GM21423 (cell line): ENCODE measurements around the gene RHCE.
"Not testable (repeated sequence)": the region's sequence is repeated elsewhere in the genome, so short reads cannot be mapped to it uniquely, and the experiment has no call there.

Source experiments
- ATAC-seq: cut with Tn5 transposase; IDR thresholded peaks from one replicate; pipeline ENCODE4 v1.9.1; 2021; ENCODE audit warnings: mild to moderate bottlenecking, moderate library complexity; ENCODE audit not compliant: unreplicated experiment

RHCE gene

GRCh38 chr1:25402947-25403803 is 17.4 kb downstream of the RHCE start:
- ATAC-seq, result not testable (repeated sequence)

- ATAC-seq, result not testable (repeated sequence)
Observed at GRCh38 chr1:25398079-25398478, 22.5 kb downstream of the RHCE start.

GRCh38 chr1:25397549-25397948 is 23.1 kb downstream of the RHCE start:
- ATAC-seq, result not testable (repeated sequence)

GRCh38 chr1:25392841-25393240 is 27.8 kb downstream of the RHCE start:
- no peak for ATAC-seq

- not testable (repeated sequence) for ATAC-seq
Observed at GRCh38 chr1:25389721-25390120, 30.9 kb downstream of the RHCE start.

GRCh38 chr1:25388691-25389090 is 31.9 kb downstream of the RHCE start:
- ATAC-seq, result not testable (repeated sequence)

GRCh38 chr1:25387096-25387495 is 33.5 kb downstream of the RHCE start:
- not testable (repeated sequence) for ATAC-seq

- not testable (repeated sequence) for ATAC-seq
Observed at GRCh38 chr1:25383875-25384274, 36.8 kb downstream of the RHCE start.

- ATAC-seq, result not testable (repeated sequence)
Observed at GRCh38 chr1:25383090-25383489, 37.5 kb downstream of the RHCE start.

- ATAC-seq, result not testable (repeated sequence)
Observed at GRCh38 chr1:25382543-25382942, 38.1 kb downstream of the RHCE start.

- not testable (repeated sequence) for ATAC-seq
Observed at GRCh38 chr1:25378367-25378766, 42.3 kb downstream of the RHCE start.

- not testable (repeated sequence) for ATAC-seq
Observed at GRCh38 chr1:25371757-25372156, 48.9 kb downstream of the RHCE start.

- not testable (repeated sequence) for ATAC-seq
Observed at GRCh38 chr1:25369691-25370271, 50.8 kb downstream of the RHCE start.

- no peak for ATAC-seq
Observed at GRCh38 chr1:25369241-25369640, 51.4 kb downstream of the RHCE start.

- not testable (repeated sequence) for ATAC-seq
Observed at GRCh38 chr1:25362634-25363559, 57.7 kb downstream of the RHCE start.

GRCh38 chr1:25361901-25362300 is 58.7 kb downstream of the RHCE start:
- ATAC-seq, result no peak

GRCh38 chr1:25360596-25361581 is 59.7 kb downstream of the RHCE start:
- ATAC-seq, result no peak

GRCh38 chr1:25356848-25357247 is 63.8 kb downstream of the RHCE start:
- ATAC-seq, result no peak

- no peak for ATAC-seq
Observed at GRCh38 chr1:25356441-25356840, 64.2 kb downstream of the RHCE start.

GRCh38 chr1:25355841-25356395 is 64.7 kb downstream of the RHCE start:
- ATAC-seq, result no peak
